Measurements from ENCODE around the gene KLLN.
"Not testable (repeated sequence)": the region's sequence is repeated elsewhere in the genome, so short reads cannot be mapped to it uniquely, and the experiment has no call there.

KLLN gene

GRCh38 chr10:87838650-87839049, 24.7 kb downstream of the KLLN start:
- no peak for DNase-seq

GRCh38 chr10:87837445-87837844, 25.9 kb downstream of the KLLN start:
- DNase-seq, result peak; percentile 78

DNA sequence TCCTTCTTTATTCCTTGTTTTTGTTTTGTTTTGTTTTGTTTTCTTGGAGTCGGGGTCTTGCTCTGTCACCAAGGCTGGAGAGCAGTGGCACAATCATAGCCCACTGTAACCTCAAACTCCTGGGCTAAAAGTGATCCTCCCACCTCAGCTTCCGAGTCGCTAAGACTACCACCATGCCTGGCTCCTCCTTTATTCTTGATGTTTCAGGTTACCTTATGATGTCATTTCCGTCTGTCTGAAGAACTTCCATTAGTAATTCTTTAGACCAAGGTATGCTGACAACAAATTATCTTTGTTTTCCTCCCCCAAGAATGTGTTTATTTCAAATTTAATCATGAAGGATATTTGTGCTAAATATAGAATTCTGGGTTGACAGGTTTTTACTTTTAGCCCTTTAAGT, 27.2 kb downstream of the KLLN start:
- DNase-seq, result no peak

GRCh38 chr10:87829986-87830729, 33.2 kb downstream of the KLLN start:
- DNase-seq, result no peak

DNA sequence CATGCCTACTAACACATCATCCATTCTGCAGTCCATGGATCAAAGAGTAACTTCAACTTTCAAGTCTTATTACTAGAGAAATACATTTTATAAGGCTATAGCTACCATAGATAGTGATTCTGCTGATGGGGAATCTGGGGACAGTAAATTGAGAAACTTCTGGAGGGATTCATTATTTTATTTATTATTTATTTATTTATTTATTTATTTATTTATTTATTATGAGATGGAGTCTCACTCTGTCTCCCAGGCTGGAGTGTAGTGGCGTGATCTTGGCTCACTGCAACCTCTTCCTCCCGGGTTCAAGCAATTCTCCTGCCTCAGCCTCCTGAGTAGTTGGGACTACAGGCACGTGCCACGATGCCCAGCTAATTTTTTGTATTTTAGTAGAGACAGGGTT, 34.3 kb downstream of the KLLN start:
- not testable (repeated sequence) for DNase-seq

DNA sequence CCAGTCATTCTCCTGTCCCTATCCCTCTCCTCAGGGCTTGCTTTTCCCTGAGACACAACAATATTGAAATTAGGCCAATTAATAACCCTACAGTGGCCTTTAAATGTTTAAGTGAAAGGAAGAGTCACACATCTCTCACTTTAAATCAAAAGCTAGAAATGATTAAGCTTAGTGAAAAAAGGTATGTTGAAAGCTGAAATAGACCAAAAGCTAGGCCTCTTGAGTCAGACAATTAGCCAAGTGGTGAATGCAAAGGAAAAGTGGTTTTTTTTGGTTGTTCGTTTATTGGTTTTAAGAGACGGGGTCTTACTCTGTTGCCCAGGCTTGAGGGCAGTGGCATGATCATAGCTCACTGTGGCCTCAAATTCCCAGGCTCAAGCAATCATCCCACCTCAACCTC, 35.7 kb downstream of the KLLN start:
- no peak for DNase-seq

GRCh38 chr10:87826653-87827052, 36.7 kb downstream of the KLLN start:
- no peak for DNase-seq

GRCh38 chr10:87819289-87819585, 44.1 kb downstream of the KLLN start:
- DNase-seq, result no peak

GRCh38 chr10:87818505-87819288, 44.6 kb downstream of the KLLN start:
- peak; percentile 17 for DNase-seq

DNA sequence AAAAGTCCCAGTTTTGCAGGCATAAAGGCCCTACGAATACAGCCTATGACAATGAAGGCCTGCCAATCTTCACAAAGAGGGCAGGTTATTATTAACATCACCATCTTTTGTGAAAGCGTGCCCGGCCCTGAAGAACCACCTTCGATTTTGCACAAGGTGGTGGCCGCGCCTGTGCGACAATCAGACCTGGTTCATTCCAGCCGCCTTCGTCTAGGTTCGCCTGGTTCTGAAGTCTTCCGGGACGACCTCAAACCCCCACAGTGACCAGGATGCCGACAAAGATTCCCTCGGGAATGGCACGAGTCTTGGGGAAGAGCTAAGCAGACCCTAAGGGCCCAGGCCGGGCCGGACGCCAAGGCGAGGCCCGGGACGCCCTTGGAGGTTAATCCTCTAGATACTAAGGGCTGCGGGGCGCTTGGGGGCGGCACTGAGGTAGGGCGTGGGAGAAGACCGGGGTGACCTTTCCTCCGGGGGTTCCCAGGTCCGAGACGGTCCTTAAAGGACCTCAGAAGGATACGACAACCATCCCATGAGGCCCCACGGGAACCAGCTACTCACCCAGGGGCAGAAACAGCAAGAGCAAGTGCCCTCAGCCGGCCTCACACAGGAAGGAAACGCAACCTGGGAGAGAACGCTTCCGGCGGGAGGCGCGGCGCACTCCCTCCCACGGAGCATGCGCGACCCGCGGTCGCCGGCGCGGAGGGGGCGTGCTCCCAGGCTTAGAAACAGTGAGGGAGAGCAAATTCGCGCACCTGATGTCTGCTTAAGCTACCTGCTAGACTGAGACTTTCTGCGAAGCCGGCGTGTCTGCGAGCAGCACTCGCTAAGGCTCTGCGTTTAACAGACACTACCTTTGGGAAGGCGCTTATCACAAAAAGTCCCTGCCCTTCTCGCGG, 45.5 kb downstream of the KLLN start, which contains the start of gene ATAD1:
Gene ATAD1, minus strand, starts transcription at position 618 of the 896 bp plus-strand sequence. CDS start 3,627 bp downstream, outside the sequence.
- peak; percentile 85 for DNase-seq

- DNase-seq, result no peak
Measured at GRCh38 chr10:87816898-87817608, 46.3 kb downstream of the KLLN start.

DNA sequence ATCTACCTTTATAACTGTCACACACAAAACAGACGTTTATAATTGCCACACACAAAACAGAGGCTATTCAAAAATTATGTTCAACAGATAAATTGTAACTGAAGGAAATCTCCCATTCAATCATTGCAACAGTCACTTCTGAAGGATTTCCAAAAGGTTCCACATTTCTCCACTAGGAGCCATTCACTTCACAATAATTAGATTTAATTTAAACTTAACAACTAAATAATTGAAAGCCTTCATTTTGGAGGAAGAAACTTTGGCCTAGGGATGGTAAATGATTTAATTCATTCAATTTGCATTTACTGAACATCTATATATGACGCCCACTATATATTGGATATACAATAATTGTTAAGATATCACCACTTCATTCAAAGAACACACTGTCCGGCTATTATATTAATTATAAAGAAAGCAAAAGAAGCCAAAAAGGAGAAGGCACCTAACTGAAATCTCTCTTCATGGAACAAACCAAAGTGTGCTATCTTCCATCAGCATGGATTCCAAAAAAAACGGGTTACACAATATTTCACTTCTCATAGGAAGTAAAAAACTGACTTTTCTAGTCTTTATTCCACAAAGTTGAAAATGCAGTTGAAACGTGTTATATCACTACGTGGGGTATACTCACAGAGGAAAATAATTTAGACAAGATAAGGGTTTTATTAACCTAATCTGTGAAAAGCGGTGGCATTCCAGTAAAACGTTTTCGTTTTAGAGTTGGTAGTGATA, 47.0 kb downstream of the KLLN start:
- DNase-seq, result peak; percentile 16

Data from MV-4-11 (cell line).